ENCODE results near the gene USP6NL. TPM values are rescaled to one million over a fixed set of nuclear protein-coding genes. Genes with fewer than 3 reads are reported as not detected.

USP6NL gene
- total and polyA plus RNA-seq, 2 of the 8 experiments (the other 6 are each of a cell fraction or from before 2014, with no cell fraction given) = 10.9 to 28.8 TPM

GRCh38 chr10:11521860-11522259 lies 89.6 kb downstream of the USP6NL start:
- H4K5ac ChIP-seq (ENCODE audit: insufficient read length, low read depth, low read length) = no peak overlapping the region
- H2BK5ac ChIP-seq (ENCODE audit: low read depth, low read length) = no peak overlapping the region
- peaks cover 0 to 2% of the 10 kb centered on the region in 2 experiments for H4K20me1 ChIP-seq (replicated peaks in 1 of 2; ENCODE audit: control insufficient read depth in 1 of 2, insufficient read depth in 2 of 2, low read length in 2 of 2)
- H3K18ac ChIP-seq (ENCODE audit: extremely low read depth, low read length) = no peak overlapping the region
- H4K8ac ChIP-seq (ENCODE audit: extremely low read depth, insufficient read depth, low read length) = no peak overlapping the region
- no peak overlapping the region for H3K4me3 ChIP-seq (ENCODE audit: extremely low read depth in 1 of 4, insufficient read depth in 2 of 4, low read depth in 3 of 4, low read length in 4 of 4)
- DNase-seq (ENCODE audit: low read depth in 1 of 2, low spot score in 2 of 2) (no peak), FAIRE-seq (no peak)
- no peak overlapping the region for H4K91ac ChIP-seq (replicated peaks; ENCODE audit: insufficient read length, low read length)
- no peak overlapping the region for H3K14ac ChIP-seq (ENCODE audit: insufficient read length)
- H3K4me2 ChIP-seq (ENCODE audit: insufficient read depth in 1 of 2, low read depth in 2 of 2, low read length in 2 of 2) = no peak overlapping the region
- CTCF ChIA-PET (ENCODE audit: partially characterized antibody) = interaction anchor here (0.8 to 0.9 kb wide), 2 partner anchors 11 to 98 kb away, joined by 3 read pairs; no protein-coding TSS in a partner anchor
- no peak overlapping the region for H3K27ac ChIP-seq (ENCODE audit: low read depth, low read length)
- H3K23me2 ChIP-seq (ENCODE audit: low read depth, low read length) = no peaks in the 10 kb centered on the region
- no peaks in the 10 kb centered on the region for H3K9me3 ChIP-seq (ENCODE audit: insufficient read depth in 2 of 2, low read depth in 1 of 2, low read length in 1 of 2)
- H2AK5ac ChIP-seq (ENCODE audit: low read depth, low read length) = no peak overlapping the region
- H3K4me1 ChIP-seq (replicated peaks in 1 of 4; ENCODE audit: control insufficient read depth in 3 of 4, insufficient read depth in 4 of 4, low read length in 3 of 4) = no peaks in the 10 kb centered on the region
- peaks cover 2% of the 10 kb centered on the region; the same call in 1 of the 2 replicates for H3K79me1 ChIP-seq (ENCODE audit: low read depth, low read length)
- no peak overlapping the region for H3K9ac ChIP-seq (replicated peaks in 1 of 4; ENCODE audit: extremely low read depth in 1 of 4, low read depth in 3 of 4, low read length in 3 of 4)
- H3K27me3 ChIP-seq (replicated peaks in 1 of 4; ENCODE audit: control insufficient read depth in 3 of 4, extremely low read depth in 1 of 4, insufficient read depth in 3 of 4, low read length in 3 of 4) = no peaks in the 10 kb centered on the region
- POLR2A ChIA-PET (ENCODE audit: partially characterized antibody) = no interaction called here
- no peak overlapping the region for H3K23ac ChIP-seq (ENCODE audit: insufficient read length)
- H3K56ac ChIP-seq (replicated peaks; ENCODE audit: insufficient read length, low read depth, low read length) = no peak overlapping the region
- H2BK12ac ChIP-seq (ENCODE audit: low read depth, low read length) = no peak overlapping the region
- H3K79me2 ChIP-seq (ENCODE audit: control insufficient read depth in 1 of 2, insufficient read depth in 2 of 2, low read length in 2 of 2) = no peaks in the 10 kb centered on the region
- peaks cover 0 to 3% (median 0%) of the 10 kb centered on the region in 4 experiments; a peak in 2 of 8 replicates for H3K36me3 ChIP-seq (ENCODE audit: control insufficient read depth in 2 of 4, insufficient read depth in 4 of 4, low read length in 3 of 4)
- H2AFZ ChIP-seq (ENCODE audit: low read length) = no peak overlapping the region
- H2BK15ac ChIP-seq (ENCODE audit: low read length) = no peak overlapping the region
- H2BK20ac ChIP-seq (ENCODE audit: low read length) = no peak overlapping the region
- H2BK120ac ChIP-seq (replicated peaks; ENCODE audit: low read depth, low read length) = no peak overlapping the region
- no peak overlapping the region for H3K4ac ChIP-seq (replicated peaks; ENCODE audit: insufficient read length, low read depth, low read length)
- TF ChIP-seq EP300 (IDR thresholded peaks at IDR 0.05; ENCODE audit: borderline replicate concordance in 1 of 2, low read depth in 2 of 2, low read length in 2 of 2) (no peak), RAD21 (IDR thresholded peaks at IDR 0.05 in 1 of 2, conservative IDR thresholded peaks at IDR 0.05 in 1 of 2; ENCODE audit: low read depth in 2 of 2, low read length in 2 of 2) (no peak), POU5F1 (IDR thresholded peaks at IDR 0.05; ENCODE audit: low read depth, low read length) (no peak), POLR2AphosphoS5 (IDR thresholded peaks at IDR 0.05; ENCODE audit: low read depth, low read length) (no peak), SRF (IDR thresholded peaks at IDR 0.05; ENCODE audit: low read depth, low read length) (no peak), RBBP5 (IDR thresholded peaks at IDR 0.05; ENCODE audit: borderline replicate concordance, low read depth, low read length) (no peak), CREB1 (IDR thresholded peaks at IDR 0.05) (no peak), RFX5 (IDR thresholded peaks at IDR 0.05; ENCODE audit: borderline replicate concordance, low read depth, low read length) (no peak), TAF7 (optimal IDR thresholded peaks at IDR 0.05; ENCODE audit: borderline replicate concordance, low read depth, low read length) (no peak), MAX (IDR thresholded peaks at IDR 0.05) (no peak), JUN (IDR thresholded peaks at IDR 0.05; ENCODE audit: low read depth, low read length) (no peak), HDAC2 (IDR thresholded peaks at IDR 0.05; ENCODE audit: borderline replicate concordance in 1 of 2, low read depth in 2 of 2, low read length in 2 of 2) (no peak), SP1 (IDR thresholded peaks at IDR 0.05; ENCODE audit: low read depth, low read length) (no peak), USF2 (IDR thresholded peaks at IDR 0.05; ENCODE audit: low read length) (no peak)
